Keratinocyte (primary cell): ENCODE data around the gene TWF2.

Experiments used
- CTCF ChIP-seq, 3 experiments: IDR thresholded peaks in 1 of 3; conservative IDR thresholded peaks in 1 of 3; optimal IDR thresholded peaks in 1 of 3; 2 replicates in 2 of 3; 3 replicates in 1 of 3; pipeline versions ENCODE3 to v1.5.1; 2011; ENCODE audit warnings: low read length in 3 of 3, mild to moderate bottlenecking in 3 of 3, moderate library complexity in 2 of 3, control low read depth in 1 of 3, inconsistent platforms in 1 of 3; ENCODE audit not compliant: insufficient read depth in 2 of 3; ENCODE audit errors: extremely low read depth in 1 of 3
- EZH2 ChIP-seq: IDR thresholded peaks from one replicate; pipeline ENCODE4 v1.6.1; 2012; ENCODE audit warnings: inconsistent platforms, mild to moderate bottlenecking, low read length, moderate library complexity

- TF ChIP-seq CTCF (optimal IDR thresholded peaks at IDR 0.05 in 1 of 3, IDR thresholded peaks at IDR 0.05 in 1 of 3, conservative IDR thresholded peaks at IDR 0.05 in 1 of 3; ENCODE audit: extremely low read depth in 1 of 3, insufficient read depth in 2 of 3, low read length in 3 of 3): no peak
- TF ChIP-seq EZH2: no peak
Observed at GRCh38 chr3:52210550-52211046, 28.4 kb downstream of the TWF2 start.
